WTC11 (cell line): ENCODE data around the gene KRTAP5-1.

Experiments
- CREB1 ChIP-seq: sonication (generic); formaldehyde crosslinking; IDR thresholded peaks from 2 replicates; pipeline ENCODE4 v1.8.0; 2023; ENCODE audit warnings: mild to moderate bottlenecking, missing genetic modification reagents
- CTCF ChIP-seq: fragments of 200-600 bp; IDR thresholded peaks from 2 replicates; pipeline ENCODE4 v1.8.0; 2022; ENCODE audit warnings: antibody characterized with exemption
- E2F1 ChIP-seq: sonication (generic); formaldehyde crosslinking; IDR thresholded peaks from 2 replicates; pipeline ENCODE4 v1.8.0; 2022; ENCODE audit warnings: mild to moderate bottlenecking, missing genetic modification reagents
- E2F4 ChIP-seq: sonication (generic); formaldehyde crosslinking; IDR thresholded peaks from 2 replicates; pipeline ENCODE4 v1.8.1; 2022; ENCODE audit warnings: low read depth, mild to moderate bottlenecking, moderate library complexity, missing genetic modification reagents, borderline replicate concordance
- HMGXB4 ChIP-seq: sonication (generic); formaldehyde crosslinking; IDR thresholded peaks from 2 replicates; pipeline ENCODE4 v1.8.1; 2023; ENCODE audit warnings: mild to moderate bottlenecking, moderate library complexity, missing genetic modification reagents
- MAX ChIP-seq: sonication (generic); formaldehyde crosslinking; IDR thresholded peaks from 2 replicates; pipeline ENCODE4 v1.8.0; 2022; ENCODE audit warnings: mild to moderate bottlenecking, missing genetic modification reagents
- PRRX2 ChIP-seq: fragments of 250-450 bp; sonication (Bioruptor Pico); IDR thresholded peaks from 2 replicates; pipeline ENCODE4 v1.8.0; 2021; ENCODE audit warnings: mild to moderate bottlenecking

GRCh38 chr11:1597331-1597993, 12.4 kb upstream of the KRTAP5-1 start:
- TF ChIP-seq MAX (CRISPR knock-in tag) = no peak
- no peak for TF ChIP-seq E2F4 (CRISPR knock-in tag)
- TF ChIP-seq CREB1 = no peak
- TF ChIP-seq CTCF = no peak
- TF ChIP-seq PRRX2 (CRISPR knock-in tag) = no peak
- TF ChIP-seq E2F1 (CRISPR knock-in tag) = no peak
- no peak for TF ChIP-seq HMGXB4 (CRISPR knock-in tag)
